ENCODE results near the gene URAD.

The URAD gene

GRCh38 chr13:27977476-27978300 is 10.8 kb downstream of the URAD start:
- Histone ChIP-seq H3K27me3 (ENCODE audit: insufficient read depth, low read length) (peaks cover 99% of the 10 kb centered on the region), H3K4me1 (ENCODE audit: control insufficient read depth, insufficient read depth, low read length, unreplicated experiment) (no peaks in the 10 kb centered on the region), H3K36me3 (ENCODE audit: insufficient read depth, low read length) (no peaks in the 10 kb centered on the region), H3K79me2 (ENCODE audit: control insufficient read depth, insufficient read depth, low read length, unreplicated experiment) (no peaks in the 10 kb centered on the region), H3K27ac (ENCODE audit: low read depth, low read length) (no peak overlapping the region), H2AFZ (ENCODE audit: low read length, unreplicated experiment) (no peak overlapping the region), H3K4me3 (ENCODE audit: low read depth, low read length) (no peak overlapping the region)

- Histone ChIP-seq H3K4me3 (ENCODE audit: low read depth, low read length) (no peak overlapping the region), H3K4me1 (ENCODE audit: control insufficient read depth, insufficient read depth, low read length, unreplicated experiment) (no peaks in the 10 kb centered on the region), H3K27me3 (ENCODE audit: insufficient read depth, low read length) (peaks cover 99% of the 10 kb centered on the region), H3K36me3 (ENCODE audit: insufficient read depth, low read length) (no peaks in the 10 kb centered on the region), H2AFZ (ENCODE audit: low read length, unreplicated experiment) (no peak overlapping the region), H3K27ac (ENCODE audit: low read depth, low read length) (no peak overlapping the region), H3K79me2 (ENCODE audit: control insufficient read depth, insufficient read depth, low read length, unreplicated experiment) (no peaks in the 10 kb centered on the region)
These were observed 12.0 kb downstream of the URAD start for GRCh38 chr13:27976362-27977091.

- no peak overlapping the region for H3K27ac ChIP-seq (ENCODE audit: low read depth, low read length)
- H3K4me1 ChIP-seq (ENCODE audit: control insufficient read depth, insufficient read depth, low read length, unreplicated experiment): no peaks in the 10 kb centered on the region
- no peak overlapping the region for H2AFZ ChIP-seq (ENCODE audit: low read length, unreplicated experiment)
- peaks cover 99% of the 10 kb centered on the region for H3K27me3 ChIP-seq (ENCODE audit: insufficient read depth, low read length)
- H3K79me2 ChIP-seq (ENCODE audit: control insufficient read depth, insufficient read depth, low read length, unreplicated experiment): no peaks in the 10 kb centered on the region
- no peaks in the 10 kb centered on the region for H3K36me3 ChIP-seq (ENCODE audit: insufficient read depth, low read length)
- H3K4me3 ChIP-seq (ENCODE audit: low read depth, low read length): no peak overlapping the region
These were observed 12.7 kb downstream of the URAD start for GRCh38 chr13:27975564-27976361.

GRCh38 chr13:27973961-27974662 is 14.4 kb downstream of the URAD start:
- Histone ChIP-seq H3K27ac (ENCODE audit: low read depth, low read length) (no peak overlapping the region), H3K36me3 (ENCODE audit: insufficient read depth, low read length) (no peaks in the 10 kb centered on the region), H3K4me1 (ENCODE audit: control insufficient read depth, insufficient read depth, low read length, unreplicated experiment) (no peaks in the 10 kb centered on the region), H3K27me3 (ENCODE audit: insufficient read depth, low read length) (peaks cover 99% of the 10 kb centered on the region), H3K79me2 (ENCODE audit: control insufficient read depth, insufficient read depth, low read length, unreplicated experiment) (no peaks in the 10 kb centered on the region), H2AFZ (ENCODE audit: low read length, unreplicated experiment) (no peak overlapping the region), H3K4me3 (ENCODE audit: low read depth, low read length) (no peak overlapping the region)

GRCh38 chr13:27973291-27973690 is 15.2 kb downstream of the URAD start:
- H3K36me3 ChIP-seq (ENCODE audit: insufficient read depth, low read length): no peaks in the 10 kb centered on the region
- H2AFZ ChIP-seq (ENCODE audit: low read length, unreplicated experiment): no peak overlapping the region
- no peak overlapping the region for H3K27ac ChIP-seq (ENCODE audit: low read depth, low read length)
- no peak overlapping the region for H3K4me3 ChIP-seq (ENCODE audit: low read depth, low read length)
- H3K4me1 ChIP-seq (ENCODE audit: control insufficient read depth, insufficient read depth, low read length, unreplicated experiment): no peaks in the 10 kb centered on the region
- peaks cover 99% of the 10 kb centered on the region for H3K27me3 ChIP-seq (ENCODE audit: insufficient read depth, low read length)
- H3K79me2 ChIP-seq (ENCODE audit: control insufficient read depth, insufficient read depth, low read length, unreplicated experiment): no peaks in the 10 kb centered on the region

GRCh38 chr13:27972478-27972820 is 16.0 kb downstream of the URAD start:
- peaks cover 99% of the 10 kb centered on the region for H3K27me3 ChIP-seq (ENCODE audit: insufficient read depth, low read length)
- no peaks in the 10 kb centered on the region for H3K79me2 ChIP-seq (ENCODE audit: control insufficient read depth, insufficient read depth, low read length, unreplicated experiment)
- H3K27ac ChIP-seq (ENCODE audit: low read depth, low read length): no peak overlapping the region
- no peaks in the 10 kb centered on the region for H3K4me1 ChIP-seq (ENCODE audit: control insufficient read depth, insufficient read depth, low read length, unreplicated experiment)
- no peak overlapping the region for H2AFZ ChIP-seq (ENCODE audit: low read length, unreplicated experiment)
- no peaks in the 10 kb centered on the region for H3K36me3 ChIP-seq (ENCODE audit: insufficient read depth, low read length)
- no peak overlapping the region for H3K4me3 ChIP-seq (ENCODE audit: low read depth, low read length)

GRCh38 chr13:27971776-27972477 is 16.6 kb downstream of the URAD start:
- Histone ChIP-seq H3K27ac (ENCODE audit: low read depth, low read length) (no peak overlapping the region), H3K4me3 (ENCODE audit: low read depth, low read length) (no peak overlapping the region), H3K27me3 (ENCODE audit: insufficient read depth, low read length) (peaks cover 100% of the 10 kb centered on the region), H3K4me1 (ENCODE audit: control insufficient read depth, insufficient read depth, low read length, unreplicated experiment) (no peaks in the 10 kb centered on the region), H2AFZ (ENCODE audit: low read length, unreplicated experiment) (no peak overlapping the region), H3K79me2 (ENCODE audit: control insufficient read depth, insufficient read depth, low read length, unreplicated experiment) (no peaks in the 10 kb centered on the region), H3K36me3 (ENCODE audit: insufficient read depth, low read length) (no peaks in the 10 kb centered on the region)

GRCh38 chr13:27971236-27971645 is 17.3 kb downstream of the URAD start:
- Histone ChIP-seq H3K36me3 (ENCODE audit: insufficient read depth, low read length) (no peaks in the 10 kb centered on the region), H3K27ac (ENCODE audit: low read depth, low read length) (no peak overlapping the region), H3K4me3 (ENCODE audit: low read depth, low read length) (no peak overlapping the region), H3K4me1 (ENCODE audit: control insufficient read depth, insufficient read depth, low read length, unreplicated experiment) (no peaks in the 10 kb centered on the region), H2AFZ (ENCODE audit: low read length, unreplicated experiment) (no peak overlapping the region), H3K79me2 (ENCODE audit: control insufficient read depth, insufficient read depth, low read length, unreplicated experiment) (no peaks in the 10 kb centered on the region), H3K27me3 (ENCODE audit: insufficient read depth, low read length) (peaks cover 100% of the 10 kb centered on the region)

- Histone ChIP-seq H3K4me1 (ENCODE audit: control insufficient read depth, insufficient read depth, low read length, unreplicated experiment) (no peaks in the 10 kb centered on the region), H3K27ac (ENCODE audit: low read depth, low read length) (no peak overlapping the region), H3K4me3 (ENCODE audit: low read depth, low read length) (no peak overlapping the region), H2AFZ (ENCODE audit: low read length, unreplicated experiment) (no peak overlapping the region), H3K36me3 (ENCODE audit: insufficient read depth, low read length) (no peaks in the 10 kb centered on the region), H3K79me2 (ENCODE audit: control insufficient read depth, insufficient read depth, low read length, unreplicated experiment) (no peaks in the 10 kb centered on the region), H3K27me3 (ENCODE audit: insufficient read depth, low read length) (peaks cover 100% of the 10 kb centered on the region)
These were observed 17.9 kb downstream of the URAD start for GRCh38 chr13:27970382-27971235.

Measured in ACC112 (cell line).